HepG2 (cell line): ENCODE measurements around the gene IL6ST. TPM values are rescaled to one million over a fixed set of nuclear protein-coding genes. Genes with fewer than 3 reads are reported as not detected.
A peak's percentile ranks its signal among the peaks of the same experiment; 100 is the strongest.

Source experiments
- ADNP ChIP-seq: sonication (generic); formaldehyde crosslinking; IDR thresholded peaks from 2 replicates; pipeline ENCODE4 v1.4.0; 2020; ENCODE audit warnings: missing genetic modification reagents
- CHCHD3 ChIP-seq: sonication (generic); formaldehyde crosslinking; IDR thresholded peaks from 2 replicates; pipeline ENCODE4 v1.8.0; 2022; ENCODE audit warnings: mild to moderate bottlenecking, missing genetic modification reagents, moderate library complexity
- CHD2 ChIP-seq: IDR thresholded peaks from 2 replicates; pipeline ENCODE4 v1.6.1; 2011; ENCODE audit warnings: low read depth, low read length, improper control_type of control experiment
- EED ChIP-seq: sonication (generic); formaldehyde crosslinking; IDR thresholded peaks from 2 replicates; pipeline ENCODE4 v1.5.0; 2020; ENCODE audit warnings: mild to moderate bottlenecking, missing genetic modification reagents
- ETV5 ChIP-seq: IDR thresholded peaks from 2 replicates; pipeline ENCODE4 v1.6.1; 2018; ENCODE audit warnings: missing biosample characterization, missing genetic modification reagents, inconsistent platforms, borderline replicate concordance
- GTF2F1 ChIP-seq: fragments of 150-350 bp; IDR thresholded peaks from 2 replicates; pipeline ENCODE4 v1.6.1; 2014; ENCODE audit warnings: low read length
- HOXD1 ChIP-seq: sonication (generic); formaldehyde crosslinking; IDR thresholded peaks from 2 replicates; pipeline ENCODE4 v1.5.0; 2020; ENCODE audit warnings: missing genetic modification reagents
- IRF2 ChIP-seq: IDR thresholded peaks from 2 replicates; pipeline ENCODE4 v1.6.1; 2018; ENCODE audit warnings: missing genetic modification reagents, missing compliant biosample characterization
- NR2F2 ChIP-seq: IDR thresholded peaks from 2 replicates; pipeline ENCODE4 v1.6.1; 2012; ENCODE audit warnings: low read depth, inconsistent platforms, borderline replicate concordance
- RARA ChIP-seq: IDR thresholded peaks from 2 replicates; pipeline ENCODE4 v1.6.1; 2016; ENCODE audit warnings: missing genetic modification reagents, missing compliant biosample characterization
- RFX3 ChIP-seq: IDR thresholded peaks from 2 replicates; pipeline ENCODE4 v1.6.1; 2016; ENCODE audit warnings: missing biosample characterization, missing genetic modification reagents
- SRSF9 ChIP-seq: fragments of 200-400 bp; formaldehyde crosslinking; IDR thresholded peaks from 2 replicates; pipeline ENCODE4 v1.6.1; 2018; ENCODE audit warnings: borderline replicate concordance, mild to moderate bottlenecking, low read depth, low read length; ENCODE audit not compliant: insufficient read depth, poor library complexity, severe bottlenecking
- ZFP62 ChIP-seq: sonication (generic); formaldehyde crosslinking; IDR thresholded peaks from 2 replicates; pipeline ENCODE4 v1.4.0; 2020; ENCODE audit warnings: missing genetic modification reagents
- ZNF263 ChIP-seq: sonication (generic); formaldehyde crosslinking; IDR thresholded peaks from 2 replicates; pipeline ENCODE4 v1.4.0; 2020; ENCODE audit warnings: missing genetic modification reagents
- ZNF333 ChIP-seq: sonication (generic); formaldehyde crosslinking; IDR thresholded peaks from 2 replicates; pipeline ENCODE4 v1.4.0; 2020; ENCODE audit warnings: mild to moderate bottlenecking, missing genetic modification reagents, borderline replicate concordance
- polyA plus RNA-seq, 8 experiments: library from polyadenylated mRNA; depleted of rRNA in 3 of 8; stranded (reverse) in 7 of 8; unstranded in 1 of 8; fragments of >200 nt; fragmentation: Illumina TruSeq in 4 of 8; extraction: Trizol in 4 of 8; gene quantifications; 2 replicates each; pipeline versions ENCODE4 v1.2.1 to v1.2.3, GENCODE V29; 2011 to 2016; ENCODE audit warnings: low read depth in 4 of 8, missing spikeins in 1 of 8, mixed read lengths in 1 of 8; ENCODE audit not compliant: insufficient read depth in 1 of 8
- total RNA-seq, 5 experiments: library from RNA; depleted of rRNA; stranded (reverse); fragments of >200 nt; fragmentation: Illumina TruSeq; extraction: Trizol; gene quantifications; 2 replicates each; pipeline ENCODE4 v1.2.3, GENCODE V29; 2016; ENCODE audit warnings: low read depth in 1 of 5
- TF ChIP-seq, protein P1 (sequence below): sonication (generic); formaldehyde crosslinking; IDR thresholded peaks from 2 replicates; pipeline ENCODE4 v1.5.1; 2020; ENCODE audit warnings: mild to moderate bottlenecking, missing genetic modification reagents, borderline replicate concordance
- TF ChIP-seq, protein P2 (sequence below): sonication (generic); formaldehyde crosslinking; IDR thresholded peaks from 2 replicates; pipeline ENCODE4 v1.5.0; 2020; ENCODE audit warnings: mild to moderate bottlenecking, missing genetic modification reagents
- TF ChIP-seq, protein P3 (sequence below): sonication (generic); formaldehyde crosslinking; IDR thresholded peaks from 2 replicates; pipeline ENCODE4 v1.5.0; 2020; ENCODE audit warnings: mild to moderate bottlenecking, missing genetic modification reagents

Gene IL6ST
- total and polyA plus RNA-seq, 2 of the 13 experiments (the other 11 are each of a cell fraction or from before 2014, with no cell fraction given): 66.6 to 166 TPM

DNA sequence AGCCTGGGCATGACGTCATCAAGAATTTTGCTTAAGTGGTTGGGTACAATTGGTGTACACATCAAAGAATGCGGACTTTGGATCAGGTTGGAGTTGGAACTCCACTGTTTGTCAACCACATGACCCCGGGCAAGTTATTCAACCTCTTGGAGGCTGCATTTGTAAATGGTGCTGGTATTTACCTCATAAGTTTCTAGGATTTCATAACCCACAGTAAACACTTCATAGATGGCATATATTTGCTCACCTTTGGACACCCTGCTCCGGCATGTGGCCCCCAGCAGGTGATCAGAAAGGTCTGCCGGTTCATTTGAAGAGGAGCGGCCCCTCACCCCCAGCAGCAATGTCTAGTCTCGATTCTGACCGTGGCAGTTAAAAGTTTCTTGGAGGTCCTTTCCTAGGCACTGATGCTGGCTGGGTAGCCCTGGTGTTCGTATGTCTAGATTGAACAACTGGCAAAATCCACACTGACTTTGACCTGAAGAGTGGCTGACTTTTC lies 60.6 kb downstream of the IL6ST start (continued):
- TF ChIP-seq ZNF333 (CRISPR knock-in tag): no peak
- TF ChIP-seq ETV5: peak; percentile 78; the same call in 1 of the 2 replicates
- TF ChIP-seq CHD2: peak; percentile 39; the same call in 1 of the 2 replicates
- TF ChIP-seq ADNP (CRISPR knock-in tag): no peak
- TF ChIP-seq, protein P1, sequence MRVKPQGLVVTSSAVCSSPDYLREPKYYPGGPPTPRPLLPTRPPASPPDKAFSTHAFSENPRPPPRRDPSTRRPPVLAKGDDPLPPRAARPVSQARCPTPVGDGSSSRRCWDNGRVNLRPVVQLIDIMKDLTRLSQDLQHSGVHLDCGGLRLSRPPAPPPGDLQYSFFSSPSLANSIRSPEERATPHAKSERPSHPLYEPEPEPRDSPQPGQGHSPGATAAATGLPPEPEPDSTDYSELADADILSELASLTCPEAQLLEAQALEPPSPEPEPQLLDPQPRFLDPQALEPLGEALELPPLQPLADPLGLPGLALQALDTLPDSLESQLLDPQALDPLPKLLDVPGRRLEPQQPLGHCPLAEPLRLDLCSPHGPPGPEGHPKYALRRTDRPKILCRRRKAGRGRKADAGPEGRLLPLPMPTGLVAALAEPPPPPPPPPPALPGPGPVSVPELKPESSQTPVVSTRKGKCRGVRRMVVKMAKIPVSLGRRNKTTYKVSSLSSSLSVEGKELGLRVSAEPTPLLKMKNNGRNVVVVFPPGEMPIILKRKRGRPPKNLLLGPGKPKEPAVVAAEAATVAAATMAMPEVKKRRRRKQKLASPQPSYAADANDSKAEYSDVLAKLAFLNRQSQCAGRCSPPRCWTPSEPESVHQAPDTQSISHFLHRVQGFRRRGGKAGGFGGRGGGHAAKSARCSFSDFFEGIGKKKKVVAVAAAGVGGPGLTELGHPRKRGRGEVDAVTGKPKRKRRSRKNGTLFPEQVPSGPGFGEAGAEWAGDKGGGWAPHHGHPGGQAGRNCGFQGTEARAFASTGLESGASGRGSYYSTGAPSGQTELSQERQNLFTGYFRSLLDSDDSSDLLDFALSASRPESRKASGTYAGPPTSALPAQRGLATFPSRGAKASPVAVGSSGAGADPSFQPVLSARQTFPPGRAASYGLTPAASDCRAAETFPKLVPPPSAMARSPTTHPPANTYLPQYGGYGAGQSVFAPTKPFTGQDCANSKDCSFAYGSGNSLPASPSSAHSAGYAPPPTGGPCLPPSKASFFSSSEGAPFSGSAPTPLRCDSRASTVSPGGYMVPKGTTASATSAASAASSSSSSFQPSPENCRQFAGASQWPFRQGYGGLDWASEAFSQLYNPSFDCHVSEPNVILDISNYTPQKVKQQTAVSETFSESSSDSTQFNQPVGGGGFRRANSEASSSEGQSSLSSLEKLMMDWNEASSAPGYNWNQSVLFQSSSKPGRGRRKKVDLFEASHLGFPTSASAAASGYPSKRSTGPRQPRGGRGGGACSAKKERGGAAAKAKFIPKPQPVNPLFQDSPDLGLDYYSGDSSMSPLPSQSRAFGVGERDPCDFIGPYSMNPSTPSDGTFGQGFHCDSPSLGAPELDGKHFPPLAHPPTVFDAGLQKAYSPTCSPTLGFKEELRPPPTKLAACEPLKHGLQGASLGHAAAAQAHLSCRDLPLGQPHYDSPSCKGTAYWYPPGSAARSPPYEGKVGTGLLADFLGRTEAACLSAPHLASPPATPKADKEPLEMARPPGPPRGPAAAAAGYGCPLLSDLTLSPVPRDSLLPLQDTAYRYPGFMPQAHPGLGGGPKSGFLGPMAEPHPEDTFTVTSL (CRISPR knock-in tag): peak; percentile 98
- TF ChIP-seq RFX3 (CRISPR knock-in tag): no peak; the same call in 1 of the 2 replicates
- TF ChIP-seq GTF2F1: 0 out of 2 replicates have a peak, but pooled peaks have one; percentile 32
- no peak for TF ChIP-seq CHCHD3
- TF ChIP-seq, protein P2, sequence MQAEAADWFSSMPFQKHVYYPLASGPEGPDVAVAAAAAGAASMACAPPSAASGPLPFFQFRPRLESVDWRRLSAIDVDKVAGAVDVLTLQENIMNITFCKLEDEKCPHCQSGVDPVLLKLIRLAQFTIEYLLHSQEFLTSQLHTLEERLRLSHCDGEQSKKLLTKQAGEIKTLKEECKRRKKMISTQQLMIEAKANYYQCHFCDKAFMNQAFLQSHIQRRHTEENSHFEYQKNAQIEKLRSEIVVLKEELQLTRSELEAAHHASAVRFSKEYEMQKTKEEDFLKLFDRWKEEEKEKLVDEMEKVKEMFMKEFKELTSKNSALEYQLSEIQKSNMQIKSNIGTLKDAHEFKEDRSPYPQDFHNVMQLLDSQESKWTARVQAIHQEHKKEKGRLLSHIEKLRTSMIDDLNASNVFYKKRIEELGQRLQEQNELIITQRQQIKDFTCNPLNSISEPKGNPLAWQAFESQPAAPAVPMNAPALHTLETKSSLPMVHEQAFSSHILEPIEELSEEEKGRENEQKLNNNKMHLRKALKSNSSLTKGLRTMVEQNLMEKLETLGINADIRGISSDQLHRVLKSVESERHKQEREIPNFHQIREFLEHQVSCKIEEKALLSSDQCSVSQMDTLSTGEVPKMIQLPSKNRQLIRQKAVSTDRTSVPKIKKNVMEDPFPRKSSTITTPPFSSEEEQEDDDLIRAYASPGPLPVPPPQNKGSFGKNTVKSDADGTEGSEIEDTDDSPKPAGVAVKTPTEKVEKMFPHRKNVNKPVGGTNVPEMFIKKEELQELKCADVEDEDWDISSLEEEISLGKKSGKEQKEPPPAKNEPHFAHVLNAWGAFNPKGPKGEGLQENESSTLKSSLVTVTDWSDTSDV (CRISPR knock-in tag): no peak
- no peak for TF ChIP-seq ZNF263 (CRISPR knock-in tag)
- no peak for TF ChIP-seq SRSF9
- TF ChIP-seq HOXD1: peak; percentile 85
- TF ChIP-seq, protein P3, sequence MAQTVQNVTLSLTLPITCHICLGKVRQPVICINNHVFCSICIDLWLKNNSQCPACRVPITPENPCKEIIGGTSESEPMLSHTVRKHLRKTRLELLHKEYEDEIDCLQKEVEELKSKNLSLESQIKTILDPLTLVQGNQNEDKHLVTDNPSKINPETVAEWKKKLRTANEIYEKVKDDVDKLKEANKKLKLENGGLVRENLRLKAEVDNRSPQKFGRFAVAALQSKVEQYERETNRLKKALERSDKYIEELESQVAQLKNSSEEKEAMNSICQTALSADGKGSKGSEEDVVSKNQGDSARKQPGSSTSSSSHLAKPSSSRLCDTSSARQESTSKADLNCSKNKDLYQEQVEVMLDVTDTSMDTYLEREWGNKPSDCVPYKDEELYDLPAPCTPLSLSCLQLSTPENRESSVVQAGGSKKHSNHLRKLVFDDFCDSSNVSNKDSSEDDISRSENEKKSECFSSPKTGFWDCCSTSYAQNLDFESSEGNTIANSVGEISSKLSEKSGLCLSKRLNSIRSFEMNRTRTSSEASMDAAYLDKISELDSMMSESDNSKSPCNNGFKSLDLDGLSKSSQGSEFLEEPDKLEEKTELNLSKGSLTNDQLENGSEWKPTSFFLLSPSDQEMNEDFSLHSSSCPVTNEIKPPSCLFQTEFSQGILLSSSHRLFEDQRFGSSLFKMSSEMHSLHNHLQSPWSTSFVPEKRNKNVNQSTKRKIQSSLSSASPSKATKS (CRISPR knock-in tag): peak; percentile 90; the same call in 1 of the 2 replicates
- TF ChIP-seq NR2F2: peak; percentile 99
- TF ChIP-seq IRF2 (CRISPR knock-in tag): peak; percentile 92
- no peak for TF ChIP-seq EED (CRISPR knock-in tag)
- peak; percentile 100 for TF ChIP-seq RARA (CRISPR knock-in tag)
- TF ChIP-seq ZFP62 (CRISPR knock-in tag): no peak
